ENCODE data around the gene USP24.

The USP24 gene

GRCh38 chr1:55212349-55213150, 2.6 kb downstream of the USP24 start:
- Histone ChIP-seq H3K4me3 (ENCODE audit: low read depth, low read length) (no peak overlapping the region), H3K27ac (no peak overlapping the region), H3K36me3 (replicated peaks) (no peaks in the 10 kb centered on the region), H3K27me3 (replicated peaks) (no peaks in the 10 kb centered on the region)
- DNase-seq, result no peak
- no peak for TF ChIP-seq CTCF (IDR thresholded peaks at IDR 0.05; ENCODE audit: low read depth, low read length, missing control alignments)
- in situ Hi-C loops (cut with HindIII; ENCODE audit: low pct_ligation_motif_present, low sequenced_read_pairs), result no loop called here

GRCh38 chr1:55211863-55212262, 3.3 kb downstream of the USP24 start:
- Histone ChIP-seq H3K27ac (no peak overlapping the region), H3K4me3 (ENCODE audit: low read depth, low read length) (no peak overlapping the region), H3K36me3 (replicated peaks) (no peaks in the 10 kb centered on the region), H3K27me3 (replicated peaks) (no peaks in the 10 kb centered on the region)
- TF ChIP-seq CTCF (IDR thresholded peaks at IDR 0.05; ENCODE audit: low read depth, low read length, missing control alignments), result no peak
- DNase-seq, result no peak
- in situ Hi-C loops (cut with HindIII; ENCODE audit: low pct_ligation_motif_present, low sequenced_read_pairs), result no loop called here

GRCh38 chr1:55210990-55211801, 4.0 kb downstream of the USP24 start:
- TF ChIP-seq CTCF (IDR thresholded peaks at IDR 0.05; ENCODE audit: low read depth, low read length, missing control alignments), result no peak
- H3K36me3 ChIP-seq (replicated peaks), result no peaks in the 10 kb centered on the region
- in situ Hi-C loops (cut with HindIII; ENCODE audit: low pct_ligation_motif_present, low sequenced_read_pairs), result no loop called here
- no peak overlapping the region for H3K4me3 ChIP-seq (ENCODE audit: low read depth, low read length)
- H3K27me3 ChIP-seq (replicated peaks), result no peaks in the 10 kb centered on the region
- no peak overlapping the region for H3K27ac ChIP-seq
- no peak for DNase-seq

GRCh38 chr1:55209247-55209646, 5.9 kb downstream of the USP24 start:
- Histone ChIP-seq H3K36me3 (replicated peaks) (no peaks in the 10 kb centered on the region), H3K27me3 (replicated peaks) (no peaks in the 10 kb centered on the region), H3K4me3 (ENCODE audit: low read depth, low read length) (no peak overlapping the region), H3K27ac (no peak overlapping the region)
- DNase-seq, result no peak
- no peak for TF ChIP-seq CTCF (IDR thresholded peaks at IDR 0.05; ENCODE audit: low read depth, low read length, missing control alignments)
- in situ Hi-C loops (cut with HindIII; ENCODE audit: low pct_ligation_motif_present, low sequenced_read_pairs), result no loop called here

- no peak overlapping the region for H3K4me3 ChIP-seq (ENCODE audit: low read depth, low read length)
- no peak for TF ChIP-seq CTCF (IDR thresholded peaks at IDR 0.05; ENCODE audit: low read depth, low read length, missing control alignments)
- DNase-seq, result no peak
- H3K27me3 ChIP-seq (replicated peaks), result no peaks in the 10 kb centered on the region
- in situ Hi-C loops (cut with HindIII; ENCODE audit: low pct_ligation_motif_present, low sequenced_read_pairs), result no loop called here
- H3K36me3 ChIP-seq (replicated peaks), result no peaks in the 10 kb centered on the region
- H3K27ac ChIP-seq, result no peak overlapping the region
Measured at GRCh38 chr1:55206210-55206609, 9.0 kb downstream of the USP24 start.

Data from brain microvascular endothelial cell (primary cell).